GM11168 (cell line): ENCODE data around the gene FIGNL1.

Experiments used
- in situ Hi-C: fragments of 300-500 bp; cut with MboI; formaldehyde crosslinking; loops from one replicate; pipeline ENCODE4 v1.12.0; 2022; ENCODE audit warnings: low sequenced_read_pairs; ENCODE audit not compliant: unreplicated experiment

Gene FIGNL1

GRCh38 chr7:50472427-50472826 lies 22.3 kb upstream of the FIGNL1 start:
- in situ Hi-C loops, result loop anchor here (25.0 kb wide), 1 partner anchor 215 kb away; no protein-coding TSS in a partner anchor

DNA sequence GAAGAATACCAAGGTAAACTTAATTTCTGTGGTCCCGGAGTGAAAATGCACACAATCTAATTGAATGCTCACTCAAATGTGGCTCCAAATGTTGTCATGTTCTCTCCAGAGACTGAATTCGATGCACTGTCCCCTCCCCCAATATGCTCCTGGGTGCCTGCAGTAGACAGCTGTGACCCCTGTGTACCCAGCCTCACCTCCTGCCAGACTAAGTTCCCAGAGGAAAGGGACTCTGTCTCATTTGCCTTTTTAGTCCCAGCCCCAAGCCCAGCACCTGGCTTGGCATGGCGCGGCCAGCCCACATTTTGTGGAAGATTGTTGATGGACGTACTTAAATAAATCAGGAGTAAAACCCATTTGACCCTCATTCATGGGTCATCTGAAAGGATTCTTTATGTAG lies 21.8 kb upstream of the FIGNL1 start:
- in situ Hi-C loops, result loop anchor here (25.0 kb wide), 1 partner anchor 215 kb away; no protein-coding TSS in a partner anchor

DNA sequence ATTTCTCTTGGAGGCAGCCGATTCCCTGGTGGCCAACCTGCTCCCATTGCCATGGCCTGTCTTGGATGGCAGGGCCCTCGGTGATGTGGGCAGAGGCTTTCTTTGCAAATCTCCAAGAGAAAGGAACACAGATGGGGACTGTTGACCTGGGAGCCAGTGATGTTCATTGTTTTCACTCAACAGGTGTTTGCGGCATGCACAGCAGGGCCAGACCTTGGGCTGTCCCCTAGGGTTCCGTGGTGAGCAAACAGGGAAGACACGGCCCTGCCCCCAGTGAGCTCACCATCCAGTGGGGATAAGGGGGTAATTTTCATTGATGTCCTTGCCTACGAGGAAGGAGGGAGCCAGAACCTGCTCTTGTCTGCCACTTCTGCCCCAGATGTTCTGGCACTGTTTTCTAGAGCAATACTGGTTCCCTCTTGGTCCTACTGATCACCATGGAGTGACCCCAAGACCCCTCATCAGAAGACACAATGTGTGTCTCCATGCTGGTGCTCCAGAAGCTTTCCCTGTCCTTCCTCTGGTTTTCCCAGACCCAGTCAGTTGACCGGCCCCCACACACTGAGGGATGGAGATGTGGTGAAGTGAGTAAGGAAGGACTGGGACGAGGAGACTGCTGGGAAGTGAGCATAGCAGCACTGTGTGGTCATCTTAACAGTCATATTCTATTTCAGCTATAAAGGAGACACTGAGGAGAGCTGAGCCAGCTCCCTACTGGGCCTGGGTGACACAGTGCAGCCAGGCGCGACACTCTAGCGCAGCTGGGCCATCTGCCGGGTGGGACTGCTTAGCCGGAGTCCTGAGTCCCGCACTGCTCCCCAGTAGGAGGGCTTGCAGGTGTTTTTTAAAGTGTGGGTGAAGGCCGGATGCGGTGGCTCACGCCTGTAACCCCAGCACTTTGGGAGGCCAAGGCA lies 20.4 kb upstream of the FIGNL1 start:
- in situ Hi-C loops, result loop anchor here (25.0 kb wide), 1 partner anchor 217 kb away; no protein-coding TSS in a partner anchor

DNA sequence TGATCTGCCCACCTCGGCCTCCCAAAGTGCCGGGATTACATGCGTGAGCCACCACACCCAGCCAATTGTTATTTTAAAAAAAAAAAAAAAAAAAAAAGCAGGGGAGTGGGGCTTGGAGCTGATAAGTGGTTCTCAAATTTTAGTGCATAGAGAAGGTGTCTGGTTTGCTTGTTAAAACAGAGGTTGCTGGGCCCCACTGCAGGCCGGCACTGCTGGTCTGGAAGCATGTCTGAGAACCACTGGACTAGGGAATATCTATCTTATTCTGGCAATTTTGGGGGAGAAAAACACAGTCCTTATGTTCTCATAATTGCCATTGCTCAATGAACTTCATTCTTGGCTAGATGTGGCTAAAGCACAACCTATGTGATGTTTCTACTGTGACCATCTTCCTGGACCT lies 19.0 kb upstream of the FIGNL1 start:
- in situ Hi-C loops, result loop anchor here (25.0 kb wide), 1 partner anchor 218 kb away; no protein-coding TSS in a partner anchor

- in situ Hi-C loops, result loop anchor here (25.0 kb wide), 1 partner anchor 219 kb away; no protein-coding TSS in a partner anchor
These were observed 17.9 kb upstream of the FIGNL1 start for GRCh38 chr7:50467817-50468610.

DNA sequence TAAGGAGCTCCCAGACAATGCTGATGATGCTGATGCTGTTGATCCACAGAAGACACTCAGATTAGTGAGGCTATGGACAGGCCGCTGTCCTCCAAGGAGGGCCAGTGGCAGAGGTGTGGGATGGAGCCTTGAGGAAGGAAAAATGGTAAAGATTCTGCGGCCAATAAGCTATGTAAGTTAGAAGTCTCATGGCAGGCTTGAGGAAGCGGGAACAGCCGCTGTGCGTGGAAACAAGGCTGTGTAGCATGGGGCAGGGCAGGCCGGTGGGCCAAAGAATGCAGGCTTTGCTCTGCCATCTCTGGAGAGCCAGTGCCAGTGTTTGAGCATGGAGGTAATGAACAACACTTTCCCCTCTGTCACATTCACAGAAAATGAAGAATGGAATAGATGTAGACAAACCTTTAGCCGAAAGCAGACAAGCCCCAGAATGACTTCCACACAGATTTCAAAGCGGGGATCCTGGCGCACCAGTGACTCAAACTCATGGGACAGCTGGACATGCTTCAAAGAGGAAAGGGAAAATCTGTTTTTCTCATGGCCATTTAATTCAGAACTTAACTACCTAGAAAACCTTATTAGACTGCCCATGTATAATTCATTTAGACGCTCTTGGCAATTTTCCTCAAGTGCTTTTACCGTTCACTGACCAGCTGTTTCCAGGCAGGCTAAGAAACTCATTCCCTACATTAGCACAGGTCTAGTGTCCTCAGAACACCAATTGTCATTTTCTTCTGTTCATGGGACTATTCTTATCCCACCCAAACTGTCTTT lies 16.9 kb upstream of the FIGNL1 start:
- in situ Hi-C loops, result loop anchor here (25.0 kb wide), 1 partner anchor 220 kb away; no protein-coding TSS in a partner anchor

- in situ Hi-C loops, result loop anchor here (25.0 kb wide), 1 partner anchor 224 kb away; no protein-coding TSS in a partner anchor
These were observed 12.9 kb upstream of the FIGNL1 start for GRCh38 chr7:50463035-50463434.

GRCh38 chr7:50462361-50462760 lies 12.2 kb upstream of the FIGNL1 start:
- in situ Hi-C loops, result loop anchor here (25.0 kb wide), 1 partner anchor 225 kb away; no protein-coding TSS in a partner anchor

DNA sequence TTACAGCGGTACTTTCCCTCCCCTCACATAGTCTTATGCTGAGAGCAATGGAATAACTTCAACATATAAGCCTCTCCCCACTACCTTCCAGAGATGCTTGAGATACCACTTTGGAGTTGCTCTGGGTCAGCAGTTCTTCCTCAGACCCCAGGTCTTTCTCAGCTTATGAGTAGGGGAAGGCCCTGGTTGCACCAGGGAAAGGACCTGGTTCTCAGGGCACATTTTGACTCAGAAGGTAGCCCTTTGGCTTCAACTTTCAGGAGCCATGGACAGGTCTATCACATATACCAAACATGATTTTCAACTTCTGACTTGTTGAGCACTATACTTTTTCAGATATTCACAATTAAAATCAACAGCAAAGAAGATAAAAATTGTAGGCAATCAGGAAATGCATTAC lies 11.5 kb upstream of the FIGNL1 start:
- in situ Hi-C loops, result loop anchor here (25.0 kb wide), 1 partner anchor 226 kb away; no protein-coding TSS in a partner anchor

DNA sequence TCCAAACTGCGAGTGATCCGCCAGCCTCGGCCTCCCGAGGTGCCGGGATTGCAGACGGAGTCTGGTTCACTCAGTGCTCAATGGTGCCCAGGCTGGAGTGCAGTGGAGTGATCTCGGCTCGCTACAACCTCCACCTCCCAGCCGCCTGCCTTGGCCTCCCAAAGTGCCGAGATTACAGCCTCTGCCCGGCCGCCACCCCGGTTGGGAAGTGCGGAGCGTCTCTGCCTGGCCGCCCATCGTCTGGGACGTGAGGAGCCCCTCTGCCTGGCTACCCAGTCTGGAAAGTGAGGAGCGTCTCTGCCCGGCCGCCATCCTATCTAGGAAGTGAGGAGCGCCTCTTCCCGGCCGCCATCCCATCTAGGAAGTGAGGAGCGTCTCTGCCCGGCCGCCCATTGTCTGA lies 9.0 kb upstream of the FIGNL1 start:
- in situ Hi-C loops, result loop anchor here (25.0 kb wide), 1 partner anchor 228 kb away; no protein-coding TSS in a partner anchor

DNA sequence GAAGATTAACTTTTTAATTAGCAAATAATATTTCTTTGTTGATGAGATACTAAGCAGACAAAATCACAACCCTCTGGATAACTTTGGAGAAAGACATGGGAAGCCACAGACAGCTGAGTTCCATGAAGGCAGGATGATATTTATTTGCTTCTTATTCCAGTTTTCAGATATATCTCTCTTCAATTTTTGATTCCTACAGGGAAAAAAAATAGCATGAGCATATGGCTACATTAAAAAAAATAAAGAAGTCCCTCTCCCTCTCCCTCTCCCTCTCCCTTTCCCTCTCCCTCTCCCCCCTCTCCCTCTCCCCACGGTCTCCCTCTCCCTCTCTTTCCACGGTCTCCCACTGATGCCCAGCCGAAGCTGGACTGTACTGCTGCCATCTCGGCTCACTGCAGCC lies 8.5 kb upstream of the FIGNL1 start:
- in situ Hi-C loops, result loop anchor here (25.0 kb wide), 1 partner anchor 229 kb away; no protein-coding TSS in a partner anchor

DNA sequence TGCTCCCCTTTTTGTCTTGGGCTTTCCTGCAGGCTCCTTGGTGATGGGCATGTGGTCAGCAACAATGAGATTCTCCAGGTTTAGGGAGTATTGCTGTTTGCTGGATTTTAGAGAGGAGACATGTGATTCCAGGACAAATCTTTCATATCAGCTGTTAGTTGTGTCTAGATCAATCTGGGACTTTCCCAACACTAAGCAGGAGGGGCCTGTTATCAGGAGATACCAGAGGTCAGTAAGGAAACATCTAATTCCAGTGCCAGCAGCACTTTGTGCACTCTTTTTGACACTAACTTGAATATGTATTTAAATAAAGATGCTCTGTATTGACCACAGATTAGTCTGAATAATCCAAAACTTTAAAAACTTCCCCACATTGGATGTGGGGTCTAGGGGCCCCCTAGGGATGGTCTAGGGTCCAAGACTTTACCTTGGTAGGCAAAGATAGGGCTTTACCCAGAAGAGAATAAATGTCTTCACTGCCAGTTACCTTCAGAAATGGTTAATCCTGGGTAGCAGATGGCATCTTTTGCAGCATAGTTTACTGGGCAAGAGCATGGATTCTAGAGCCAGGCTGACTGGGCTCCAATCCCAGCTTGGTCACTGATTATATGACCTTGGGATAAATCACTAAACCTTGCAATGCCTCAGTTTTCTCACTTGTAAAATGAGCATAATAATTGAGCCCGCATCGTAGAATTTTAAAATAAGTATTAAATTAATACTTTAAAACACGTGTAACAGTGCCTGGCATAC lies 6.4 kb upstream of the FIGNL1 start:
- in situ Hi-C loops, result loop anchor here (25.0 kb wide), 1 partner anchor 231 kb away; no protein-coding TSS in a partner anchor

GRCh38 chr7:50455658-50456057 lies 5.5 kb upstream of the FIGNL1 start:
- in situ Hi-C loops, result loop anchor here (25.0 kb wide), 1 partner anchor 232 kb away; no protein-coding TSS in a partner anchor

DNA sequence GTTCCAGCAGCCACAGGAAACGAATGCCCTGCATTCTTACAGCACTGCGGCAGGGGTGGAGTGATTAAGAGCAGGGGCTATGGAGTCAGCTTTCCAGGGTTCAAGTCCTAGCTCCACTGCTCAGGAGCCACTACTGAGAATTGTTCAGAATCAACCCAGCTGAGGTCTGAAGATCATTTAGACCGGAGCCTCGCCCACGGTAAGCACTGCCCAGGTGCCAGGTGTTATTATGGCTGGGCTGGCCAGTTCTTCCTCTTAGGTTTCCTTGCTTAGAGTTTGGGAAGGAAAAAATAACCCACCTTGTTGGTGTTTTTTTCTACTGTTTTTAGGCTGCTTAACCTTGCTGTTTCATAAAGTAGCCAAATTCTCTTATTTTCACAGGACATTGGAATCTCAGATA lies 4.8 kb upstream of the FIGNL1 start:
- in situ Hi-C loops, result loop anchor here (25.0 kb wide), 1 partner anchor 232 kb away; no protein-coding TSS in a partner anchor

- in situ Hi-C loops, result loop anchor here (25.0 kb wide), 1 partner anchor 237 kb away; no protein-coding TSS in a partner anchor
These were observed 461 bp upstream of the FIGNL1 start for GRCh38 chr7:50450590-50451032.

- in situ Hi-C loops, result no loop called here
These were observed 659 bp downstream of the FIGNL1 start for GRCh38 chr7:50449501-50449880.

DNA sequence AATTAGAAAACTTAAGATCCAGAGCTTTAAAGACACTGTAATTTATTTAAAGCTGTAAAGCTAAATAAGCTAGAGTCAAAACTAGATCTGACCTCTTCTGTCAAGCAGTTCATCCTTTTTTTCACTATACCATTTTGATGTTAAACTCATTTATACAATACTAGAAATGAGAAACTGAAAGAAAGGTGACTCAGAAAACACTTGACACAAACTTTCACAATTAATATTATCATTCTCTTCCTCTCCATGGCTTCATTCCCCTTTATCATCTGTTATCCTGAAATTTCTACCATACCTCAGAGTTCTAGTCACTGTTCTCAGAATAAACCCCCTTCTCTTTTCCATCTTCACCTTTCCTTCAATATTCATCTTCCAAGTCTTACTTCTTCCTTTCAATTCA lies 1.3 kb downstream of the FIGNL1 start:
- in situ Hi-C loops, result no loop called here

DNA sequence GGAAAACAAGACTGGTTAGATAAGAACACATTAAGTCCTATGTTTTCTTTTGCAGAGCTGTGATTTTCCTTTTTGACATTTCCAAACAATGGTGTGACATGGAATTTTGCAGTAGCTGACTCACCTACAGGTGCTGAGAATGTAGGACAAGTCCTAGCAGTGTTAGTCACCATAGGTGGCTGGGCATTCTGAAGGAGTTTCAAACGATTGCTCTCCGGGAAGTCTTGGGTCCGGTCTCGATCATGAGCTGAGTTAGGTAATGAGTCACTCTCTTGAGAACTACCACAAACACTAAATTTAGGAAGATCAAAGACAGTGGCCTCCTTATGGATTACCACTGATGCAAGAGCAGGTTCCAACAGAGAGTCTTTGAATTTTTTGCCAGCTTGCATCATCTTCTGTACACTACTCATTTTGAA lies 3.6 kb downstream of the FIGNL1 start:
- in situ Hi-C loops, result no loop called here
